Measurements from ENCODE around the gene FCSK. TPM values are rescaled to one million over a fixed set of nuclear protein-coding genes. Genes with fewer than 3 reads are reported as not detected.

Gene FCSK
- total and polyA plus RNA-seq, 2 of the 8 experiments (the other 6 are each of a cell fraction or from before 2014, with no cell fraction given): 4.6 to 5.1 TPM

DNA sequence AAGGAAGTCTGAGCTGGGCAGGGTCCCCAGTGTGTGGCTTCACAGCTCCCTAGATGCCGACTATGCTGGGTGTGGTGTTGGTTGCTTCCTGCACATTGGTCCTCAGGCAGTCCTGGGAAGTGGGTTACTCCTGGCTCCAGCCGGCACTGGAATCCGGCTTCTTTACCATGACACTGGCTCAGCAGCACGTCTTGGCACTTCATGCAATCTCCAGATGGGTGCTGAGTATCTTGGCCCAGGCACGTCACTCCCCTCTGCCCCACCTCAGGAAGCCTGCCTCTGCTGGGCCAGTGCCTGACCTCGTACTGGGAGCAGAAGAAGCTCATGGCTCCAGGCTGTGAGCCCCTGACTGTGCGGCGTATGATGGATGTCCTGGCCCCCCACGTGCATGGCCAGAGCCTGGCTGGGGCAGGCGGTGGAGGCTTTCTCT lies 24.5 kb downstream of the FCSK start (continued):
- TF ChIP-seq KDM1A (IDR thresholded peaks at IDR 0.05; ENCODE audit: borderline replicate concordance, low read length) (no peak), EP300 (IDR thresholded peaks at IDR 0.05; ENCODE audit: borderline replicate concordance in 1 of 2, low read depth in 2 of 2, low read length in 2 of 2) (no peak), TEAD4 (IDR thresholded peaks at IDR 0.05; ENCODE audit: low read depth, low read length) (no peak)
